ENCODE data around the gene HEXD.

DNA sequence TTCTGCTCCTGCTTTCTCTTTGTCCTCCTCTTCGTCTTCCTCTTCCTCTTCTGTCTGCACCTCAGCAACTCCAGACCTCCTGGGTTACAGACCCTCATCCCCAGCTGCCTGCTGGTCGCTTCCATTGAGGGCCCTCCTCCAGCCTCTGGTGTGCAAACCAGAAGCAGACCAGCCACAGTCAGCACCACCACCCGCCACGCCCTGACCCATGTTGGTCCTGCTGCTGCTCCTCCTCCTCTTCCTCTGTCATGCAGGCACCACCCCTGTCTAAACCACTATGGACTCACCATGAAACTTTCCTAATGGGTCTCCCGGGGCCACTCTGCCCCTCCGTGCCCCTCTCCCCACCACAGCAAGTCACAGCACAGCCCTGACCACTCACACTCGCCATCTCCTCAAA, 11.7 kb downstream of the HEXD start:
- no peak for TF ChIP-seq SUZ12 (IDR thresholded peaks at IDR 0.05)
- TF ChIP-seq BHLHE40 (IDR thresholded peaks at IDR 0.05; ENCODE audit: borderline replicate concordance), result no peak
- TF ChIP-seq ARNT (IDR thresholded peaks at IDR 0.05), result no peak
- no peak for TF ChIP-seq ZNF384 (IDR thresholded peaks at IDR 0.05)

Data from HEK293T (cell line).